Measurements from ENCODE around the gene GNE. TPM values are rescaled to one million over a fixed set of nuclear protein-coding genes. Genes with fewer than 3 reads are reported as not detected.

Gene GNE
- polyA plus RNA-seq, 1 donor (not counting 4 experiments of a cell fraction or from before 2014, with no cell fraction given), result 10.1 TPM

DNA sequence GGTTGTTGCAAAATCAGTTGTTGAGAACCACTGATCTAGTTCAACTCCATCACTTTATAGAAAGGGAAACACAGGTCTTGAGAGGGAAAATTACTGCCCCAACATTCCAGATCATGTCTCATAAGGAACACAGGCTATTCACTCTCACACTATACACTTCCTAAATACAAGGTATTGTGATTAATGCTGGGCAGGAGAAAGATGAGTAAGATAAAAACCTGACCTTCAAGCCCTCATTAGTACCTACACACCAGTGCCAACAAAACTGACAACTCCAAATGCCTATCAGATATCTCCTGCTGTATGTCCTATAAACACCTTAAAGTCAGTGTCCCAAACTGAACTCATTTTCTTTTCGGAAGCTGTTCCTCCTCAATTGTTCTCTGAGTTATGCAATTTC, 8.2 kb downstream of the GNE start:
- no peak overlapping the region for H2AFZ ChIP-seq (ENCODE audit: control insufficient read depth, low read length)
- no peak for TF ChIP-seq EZH2 (IDR thresholded peaks at IDR 0.05; ENCODE audit: low read length)
- TF ChIP-seq, protein P1, sequence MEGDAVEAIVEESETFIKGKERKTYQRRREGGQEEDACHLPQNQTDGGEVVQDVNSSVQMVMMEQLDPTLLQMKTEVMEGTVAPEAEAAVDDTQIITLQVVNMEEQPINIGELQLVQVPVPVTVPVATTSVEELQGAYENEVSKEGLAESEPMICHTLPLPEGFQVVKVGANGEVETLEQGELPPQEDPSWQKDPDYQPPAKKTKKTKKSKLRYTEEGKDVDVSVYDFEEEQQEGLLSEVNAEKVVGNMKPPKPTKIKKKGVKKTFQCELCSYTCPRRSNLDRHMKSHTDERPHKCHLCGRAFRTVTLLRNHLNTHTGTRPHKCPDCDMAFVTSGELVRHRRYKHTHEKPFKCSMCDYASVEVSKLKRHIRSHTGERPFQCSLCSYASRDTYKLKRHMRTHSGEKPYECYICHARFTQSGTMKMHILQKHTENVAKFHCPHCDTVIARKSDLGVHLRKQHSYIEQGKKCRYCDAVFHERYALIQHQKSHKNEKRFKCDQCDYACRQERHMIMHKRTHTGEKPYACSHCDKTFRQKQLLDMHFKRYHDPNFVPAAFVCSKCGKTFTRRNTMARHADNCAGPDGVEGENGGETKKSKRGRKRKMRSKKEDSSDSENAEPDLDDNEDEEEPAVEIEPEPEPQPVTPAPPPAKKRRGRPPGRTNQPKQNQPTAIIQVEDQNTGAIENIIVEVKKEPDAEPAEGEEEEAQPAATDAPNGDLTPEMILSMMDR (optimal IDR thresholded peaks at IDR 0.05 in 1 of 3, IDR thresholded peaks at IDR 0.05 in 1 of 3, conservative IDR thresholded peaks at IDR 0.05 in 1 of 3; ENCODE audit: extremely low read depth in 1 of 3, insufficient read depth in 2 of 3, low read length in 3 of 3), result no peak
- dilution Hi-C loops (cut with MboI; ENCODE audit: extremely low pct_ligation_motif_present, low sequenced_read_pairs), result no loop called here
- H3K4me1 ChIP-seq (ENCODE audit: control insufficient read depth, extremely low read depth, insufficient read depth, low read length), result no peaks in the 10 kb centered on the region
- H3K9me1 ChIP-seq (ENCODE audit: control insufficient read depth, extremely low read depth, insufficient read depth, low read length), result no peaks in the 10 kb centered on the region
- H3K9ac ChIP-seq (ENCODE audit: control insufficient read depth, extremely low read depth, insufficient read depth, low read length), result no peak overlapping the region
- peaks cover 4 to 7% of the 10 kb centered on the region in 2 experiments for H3K36me3 ChIP-seq (ENCODE audit: control insufficient read depth in 2 of 2, extremely low read depth in 1 of 2, insufficient read depth in 2 of 2, low read length in 2 of 2)
- no peak overlapping the region for H3K4me2 ChIP-seq (ENCODE audit: control insufficient read depth, extremely low read depth, insufficient read depth, low read depth, low read length)
- FAIRE-seq (peak; percentile 66), DNase-seq (ENCODE audit: low read depth, low spot score) (no peak)
- no peak overlapping the region for H3K4me3 ChIP-seq (ENCODE audit: control insufficient read depth in 2 of 3, extremely low read depth in 1 of 3, insufficient read depth in 2 of 3, low read depth in 1 of 3, low read length in 3 of 3)
- H3K27me3 ChIP-seq (ENCODE audit: control insufficient read depth, extremely low read depth, insufficient read depth, low read length), result no peaks in the 10 kb centered on the region
- H3K9me3 ChIP-seq (ENCODE audit: control insufficient read depth, low read depth, low read length), result no peaks in the 10 kb centered on the region
- peaks cover 9% of the 10 kb centered on the region for H3K79me2 ChIP-seq (ENCODE audit: control insufficient read depth, insufficient read depth, low read length)
- no peaks in the 10 kb centered on the region for H4K20me1 ChIP-seq (ENCODE audit: control insufficient read depth, extremely low read depth, insufficient read depth, low read length)
- H3K27ac ChIP-seq (ENCODE audit: control insufficient read depth, insufficient read depth, low read length), result no peak overlapping the region

DNA sequence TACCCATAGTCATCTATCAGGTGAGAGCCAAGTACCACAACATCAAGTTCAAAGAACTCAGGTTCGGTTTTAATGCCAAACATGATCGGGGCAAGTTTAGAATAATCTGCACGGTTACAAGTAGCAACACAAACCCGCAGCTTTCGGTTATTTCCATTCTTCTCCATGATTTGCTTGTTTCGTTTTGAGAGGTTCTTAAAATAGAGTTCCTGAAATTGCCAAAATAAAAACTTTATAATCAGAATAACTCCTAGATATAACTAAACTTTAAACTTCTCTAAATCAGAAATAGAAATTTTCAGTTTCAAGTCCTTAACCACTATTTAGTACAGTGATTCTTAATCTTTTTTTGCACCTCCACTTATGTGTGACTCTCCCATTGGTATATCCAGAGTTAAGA, 9.1 kb downstream of the GNE start:
- no peak for DNase-seq (ENCODE audit: low read depth, low spot score)
- FAIRE-seq, result peak; percentile 39
- Histone ChIP-seq H3K9ac (ENCODE audit: control insufficient read depth, extremely low read depth, insufficient read depth, low read length) (no peak overlapping the region), H3K36me3 (ENCODE audit: control insufficient read depth in 2 of 2, extremely low read depth in 1 of 2, insufficient read depth in 2 of 2, low read length in 2 of 2) (peaks cover 4 to 7% of the 10 kb centered on the region in 2 experiments), H3K4me3 (ENCODE audit: control insufficient read depth in 2 of 3, extremely low read depth in 1 of 3, insufficient read depth in 2 of 3, low read depth in 1 of 3, low read length in 3 of 3) (no peak overlapping the region), H3K27me3 (ENCODE audit: control insufficient read depth, extremely low read depth, insufficient read depth, low read length) (no peaks in the 10 kb centered on the region), H3K27ac (ENCODE audit: control insufficient read depth, insufficient read depth, low read length) (no peak overlapping the region), H4K20me1 (ENCODE audit: control insufficient read depth, extremely low read depth, insufficient read depth, low read length) (no peaks in the 10 kb centered on the region), H3K4me2 (ENCODE audit: control insufficient read depth, extremely low read depth, insufficient read depth, low read depth, low read length) (no peak overlapping the region), H3K79me2 (ENCODE audit: control insufficient read depth, insufficient read depth, low read length) (peaks cover 7% of the 10 kb centered on the region), H3K9me1 (ENCODE audit: control insufficient read depth, extremely low read depth, insufficient read depth, low read length) (no peaks in the 10 kb centered on the region), H3K4me1 (ENCODE audit: control insufficient read depth, extremely low read depth, insufficient read depth, low read length) (no peaks in the 10 kb centered on the region), H2AFZ (ENCODE audit: control insufficient read depth, low read length) (no peak overlapping the region), H3K9me3 (ENCODE audit: control insufficient read depth, low read depth, low read length) (no peaks in the 10 kb centered on the region)
- dilution Hi-C loops (cut with MboI; ENCODE audit: extremely low pct_ligation_motif_present, low sequenced_read_pairs), result no loop called here
- TF ChIP-seq, protein P1 (optimal IDR thresholded peaks at IDR 0.05 in 1 of 3, IDR thresholded peaks at IDR 0.05 in 1 of 3, conservative IDR thresholded peaks at IDR 0.05 in 1 of 3; ENCODE audit: extremely low read depth in 1 of 3, insufficient read depth in 2 of 3, low read length in 3 of 3), result no peak
- no peak for TF ChIP-seq EZH2 (IDR thresholded peaks at IDR 0.05; ENCODE audit: low read length)
